ENCODE data around the gene SBF2.

GRCh38 chr11:10058356-10058755, 235.7 kb downstream of the SBF2 start:
- TF ChIP-seq GATA2 (IDR thresholded peaks at IDR 0.05; ENCODE audit: low read depth, low read length) (no peak), GATA3 (IDR thresholded peaks at IDR 0.05; ENCODE audit: low read depth, low read length) (no peak)

Data from SH-SY5Y (cell line).